ENCODE results near the gene EXPH5.

- TF ChIP-seq, protein P1, sequence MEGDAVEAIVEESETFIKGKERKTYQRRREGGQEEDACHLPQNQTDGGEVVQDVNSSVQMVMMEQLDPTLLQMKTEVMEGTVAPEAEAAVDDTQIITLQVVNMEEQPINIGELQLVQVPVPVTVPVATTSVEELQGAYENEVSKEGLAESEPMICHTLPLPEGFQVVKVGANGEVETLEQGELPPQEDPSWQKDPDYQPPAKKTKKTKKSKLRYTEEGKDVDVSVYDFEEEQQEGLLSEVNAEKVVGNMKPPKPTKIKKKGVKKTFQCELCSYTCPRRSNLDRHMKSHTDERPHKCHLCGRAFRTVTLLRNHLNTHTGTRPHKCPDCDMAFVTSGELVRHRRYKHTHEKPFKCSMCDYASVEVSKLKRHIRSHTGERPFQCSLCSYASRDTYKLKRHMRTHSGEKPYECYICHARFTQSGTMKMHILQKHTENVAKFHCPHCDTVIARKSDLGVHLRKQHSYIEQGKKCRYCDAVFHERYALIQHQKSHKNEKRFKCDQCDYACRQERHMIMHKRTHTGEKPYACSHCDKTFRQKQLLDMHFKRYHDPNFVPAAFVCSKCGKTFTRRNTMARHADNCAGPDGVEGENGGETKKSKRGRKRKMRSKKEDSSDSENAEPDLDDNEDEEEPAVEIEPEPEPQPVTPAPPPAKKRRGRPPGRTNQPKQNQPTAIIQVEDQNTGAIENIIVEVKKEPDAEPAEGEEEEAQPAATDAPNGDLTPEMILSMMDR (IDR thresholded peaks at IDR 0.05) = no peak
- no peak for TF ChIP-seq POLR2A (IDR thresholded peaks at IDR 0.05)
Observed at GRCh38 chr11:108491936-108492335, 101.6 kb downstream of the EXPH5 start.

Measured in uterus (tissue), 2 donors.